ENCODE measurements around the gene TXNDC16. TPM values are rescaled to one million over a fixed set of nuclear protein-coding genes. Genes with fewer than 3 reads are reported as not detected.

The TXNDC16 gene
- total RNA-seq, 1 experiment from 2014 or later: 13.2 TPM

GRCh38 chr14:52457411-52457810 lies 94.9 kb downstream of the TXNDC16 start:
- Histone ChIP-seq H3T11ph (ENCODE audit: low read length) (no peak overlapping the region), H3K9me3 (ENCODE audit: control insufficient read depth, low read depth, low read length) (no peaks in the 10 kb centered on the region), H4K8ac (replicated peaks; ENCODE audit: insufficient read length, low read depth, low read length) (no peak overlapping the region), H3K23ac (ENCODE audit: insufficient read length, low read depth, low read length) (no peak overlapping the region), H3K9ac (ENCODE audit: extremely low read depth, insufficient read length, low read length) (no peak overlapping the region), H2BK20ac (ENCODE audit: low read depth, low read length, poor library complexity, severe bottlenecking) (no peak overlapping the region), H2AFZ (ENCODE audit: low read length) (no peak overlapping the region), H4K91ac (ENCODE audit: insufficient read length, low read depth, low read length) (no peak overlapping the region), H3K18ac (ENCODE audit: insufficient read length, low read depth, low read length) (no peak overlapping the region), H2BK15ac (ENCODE audit: low read depth, low read length) (no peak overlapping the region), H3K27ac (ENCODE audit: insufficient read length, low read depth, low read length) (no peak overlapping the region), H2BK12ac (ENCODE audit: insufficient read length, low read depth, low read length) (no peak overlapping the region), H4K20me1 (ENCODE audit: control insufficient read depth, insufficient read depth, insufficient read length) (no peaks in the 10 kb centered on the region), H3K79me2 (ENCODE audit: insufficient read depth, low read length) (no peaks in the 10 kb centered on the region), H2BK120ac (ENCODE audit: low read depth, low read length, poor library complexity, severe bottlenecking) (no peak overlapping the region), H2AK5ac (ENCODE audit: insufficient read length, low read length) (no peak overlapping the region), H4K5ac (ENCODE audit: insufficient read length, low read depth, low read length) (no peak overlapping the region), H3K23me2 (ENCODE audit: insufficient read length, low read depth, low read length, poor library complexity, severe bottlenecking) (no peaks in the 10 kb centered on the region), H2BK5ac (ENCODE audit: insufficient read length, low read length) (no peak overlapping the region), H3K4me1 (ENCODE audit: insufficient read depth, low read length) (no peaks in the 10 kb centered on the region), H3K56ac (ENCODE audit: insufficient read length, low read depth, low read length) (no peak overlapping the region), H3K4ac (ENCODE audit: low read depth, low read length) (no peak overlapping the region), H3K27me3 (ENCODE audit: insufficient read depth, low read length) (no peaks in the 10 kb centered on the region), H3K79me1 (ENCODE audit: insufficient read depth, low read depth, low read length, poor library complexity, severe bottlenecking) (no peaks in the 10 kb centered on the region), H3K4me2 (ENCODE audit: insufficient read depth, insufficient read length, low read length) (no peak overlapping the region), H3K14ac (ENCODE audit: insufficient read depth, low read length) (no peak overlapping the region)
- TF ChIP-seq CTCF (conservative IDR thresholded peaks at IDR 0.05): no peak
- Mint-ChIP-seq H3K27me3 (ENCODE audit: low read depth) (no peaks in the 10 kb centered on the region), H3K4me1 (peaks cover 3 to 6% of the 10 kb centered on the region in 2 experiments; a peak in 3 of 4 replicates), H3K9me3 (peaks cover 0 to 6% of the 10 kb centered on the region in 2 experiments; a peak in 4 of 5 replicates), H3K36me3 (ENCODE audit: insufficient read depth in 1 of 3, low read depth in 3 of 3) (peaks cover 6 to 12% (median 7%) of the 10 kb centered on the region in 3 experiments; a peak in 6 of 7 replicates), H3K4me3 (no peak overlapping the region), H3K27ac (no peak overlapping the region)
- no peak for DNase-seq

Data from H9 (cell line).